ENCODE results near the gene CGB5.

- TF ChIP-seq CTCF (conservative IDR thresholded peaks at IDR 0.05; ENCODE audit: low read depth in 2 of 2): no peak
- no peak for TF ChIP-seq ETS1 (IDR thresholded peaks at IDR 0.05)
- no peak for TF ChIP-seq POLR2AphosphoS5 (IDR thresholded peaks at IDR 0.05; ENCODE audit: low read depth)
- no peak for TF ChIP-seq EZH2 (IDR thresholded peaks at IDR 0.05; ENCODE audit: low read depth, unreplicated experiment)
- no peak for TF ChIP-seq CREB1 (CRISPR knock-in tag; IDR thresholded peaks at IDR 0.05; ENCODE audit: low read depth)
- TF ChIP-seq EZH2phosphoT487 (IDR thresholded peaks at IDR 0.05; ENCODE audit: unreplicated experiment): no peak
- no peak for TF ChIP-seq NANOG (IDR thresholded peaks at IDR 0.05; ENCODE audit: borderline replicate concordance)
- no peak for TF ChIP-seq ZNF462 (CRISPR knock-in tag; IDR thresholded peaks at IDR 0.05)
- no peak for TF ChIP-seq STAT1 (IDR thresholded peaks at IDR 0.05; ENCODE audit: unreplicated experiment)
- no peak for TF ChIP-seq REST (IDR thresholded peaks at IDR 0.05; ENCODE audit: unreplicated experiment)
- no peak for TF ChIP-seq ZNF331 (CRISPR knock-in tag; IDR thresholded peaks at IDR 0.05; ENCODE audit: low read depth)
- TF ChIP-seq JUNB (IDR thresholded peaks at IDR 0.05; ENCODE audit: unreplicated experiment): no peak
These were observed 40.8 kb downstream of the CGB5 start for GRCh38 chr19:49084206-49085019.

Measured in GM23338 (cell line).